ENCODE measurements around the gene MAP2K3. TPM values are rescaled to one million over a fixed set of nuclear protein-coding genes. Genes with fewer than 3 reads are reported as not detected.

The MAP2K3 gene
- total and polyA plus RNA-seq, 2 donors (not counting 3 experiments of a cell fraction or from before 2014, with no cell fraction given): 15.3 to 36.3 TPM

DNA sequence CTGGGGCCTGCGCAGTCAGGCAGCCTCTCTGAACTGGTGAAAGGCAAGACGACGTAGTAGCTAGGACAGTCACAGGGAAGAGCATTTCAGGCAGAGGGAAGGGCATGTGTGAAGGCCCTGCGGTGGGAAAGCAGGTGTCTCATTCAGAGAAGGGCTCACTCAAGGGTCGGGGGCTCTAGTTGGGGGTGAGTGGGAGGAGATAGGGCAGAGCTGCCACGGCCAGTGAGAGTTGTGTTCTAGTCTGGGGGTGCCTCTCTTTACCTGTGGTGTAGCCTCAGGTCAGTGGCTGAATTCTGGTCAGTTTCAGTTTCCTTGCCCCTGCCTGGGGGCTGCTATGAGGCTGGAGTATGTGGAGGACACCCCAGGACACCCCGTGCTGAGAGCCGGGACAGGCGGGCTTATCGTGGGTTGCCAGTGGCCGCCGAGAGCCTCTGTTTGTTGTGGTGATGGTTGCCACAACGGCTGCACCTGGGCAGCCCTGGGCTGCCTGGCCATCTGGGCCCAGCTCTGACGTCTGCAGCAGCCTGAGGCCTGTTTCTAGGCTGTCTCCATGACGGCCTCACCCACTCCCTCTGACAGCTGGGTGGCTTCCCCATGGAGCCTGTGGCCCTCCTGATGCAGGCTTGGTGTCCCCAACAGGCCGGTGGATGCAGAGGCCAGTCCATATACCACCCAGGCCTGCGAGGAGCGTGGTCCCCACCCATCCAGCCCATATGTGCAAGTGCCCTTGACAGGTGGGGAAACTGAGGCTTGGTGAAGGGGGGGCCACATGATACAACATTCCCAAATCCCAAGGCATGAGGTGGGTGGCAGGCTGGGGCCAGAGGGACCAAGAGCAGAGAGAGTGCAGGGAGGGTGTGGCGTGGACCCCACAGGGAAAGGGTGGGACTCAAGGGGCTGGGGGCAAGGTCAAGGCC is 10.8 kb downstream of the MAP2K3 start:
- Histone ChIP-seq H3K9me3 (replicated peaks; ENCODE audit: control insufficient read depth, insufficient read depth, low read length) (no peaks in the 10 kb centered on the region), H3K9ac (replicated peaks; ENCODE audit: extremely low read depth, insufficient read depth, low read length) (no peak overlapping the region), H4K20me1 (replicated peaks; ENCODE audit: control insufficient read depth, extremely low read depth, insufficient read depth, low read length) (no peaks in the 10 kb centered on the region)

More for the DNA sequence above, 10.8 kb downstream of the MAP2K3 start:
- dilution Hi-C loops (cut with MboI; ENCODE audit: extremely low pct_ligation_motif_present, low sequenced_read_pairs) (no loop called here), intact Hi-C loops (cut with micrococcal nuclease) (no loop called here)
- ChIA-PET POLR2A (no interaction called here), CTCF (no interaction called here)
- H3K9me1 ChIP-seq (replicated peaks; ENCODE audit: control insufficient read depth, extremely low read depth, insufficient read depth, low read length): no peaks in the 10 kb centered on the region
- no peaks in the 10 kb centered on the region for H3K4me1 ChIP-seq (ENCODE audit: control insufficient read depth, extremely low read depth, insufficient read depth, low read length)
- BruUV-seq (replicated peaks): no TSS peak
- FAIRE-seq (no peak), DNase-seq (ENCODE audit: low read depth, low spot score) (peak; percentile 3)
- no peak overlapping the region for H2AFZ ChIP-seq (ENCODE audit: low read depth, low read length)
- no peak overlapping the region for H3K4me3 ChIP-seq (replicated peaks in 1 of 3; ENCODE audit: insufficient read depth in 1 of 3, low read depth in 1 of 3, low read length in 3 of 3)
- no peaks in the 10 kb centered on the region for H3K27me3 ChIP-seq (ENCODE audit: control insufficient read depth in 2 of 2, insufficient read depth in 2 of 2, low read length in 2 of 2)
- H3K27ac ChIP-seq (ENCODE audit: insufficient read depth, low read depth, low read length): no peak overlapping the region
- H3K36me3 ChIP-seq (ENCODE audit: control insufficient read depth in 2 of 2, extremely low read depth in 1 of 2, insufficient read depth in 2 of 2, low read length in 2 of 2): peaks cover under 1 to 7% of the 10 kb centered on the region in 2 experiments
- no peak overlapping the region for H3K4me2 ChIP-seq (ENCODE audit: insufficient read depth, low read length)
- TF ChIP-seq GATA2 (IDR thresholded peaks at IDR 0.05; ENCODE audit: insufficient read depth, insufficient read length, low read depth, low read length): no peak
- TF ChIP-seq, protein P1, sequence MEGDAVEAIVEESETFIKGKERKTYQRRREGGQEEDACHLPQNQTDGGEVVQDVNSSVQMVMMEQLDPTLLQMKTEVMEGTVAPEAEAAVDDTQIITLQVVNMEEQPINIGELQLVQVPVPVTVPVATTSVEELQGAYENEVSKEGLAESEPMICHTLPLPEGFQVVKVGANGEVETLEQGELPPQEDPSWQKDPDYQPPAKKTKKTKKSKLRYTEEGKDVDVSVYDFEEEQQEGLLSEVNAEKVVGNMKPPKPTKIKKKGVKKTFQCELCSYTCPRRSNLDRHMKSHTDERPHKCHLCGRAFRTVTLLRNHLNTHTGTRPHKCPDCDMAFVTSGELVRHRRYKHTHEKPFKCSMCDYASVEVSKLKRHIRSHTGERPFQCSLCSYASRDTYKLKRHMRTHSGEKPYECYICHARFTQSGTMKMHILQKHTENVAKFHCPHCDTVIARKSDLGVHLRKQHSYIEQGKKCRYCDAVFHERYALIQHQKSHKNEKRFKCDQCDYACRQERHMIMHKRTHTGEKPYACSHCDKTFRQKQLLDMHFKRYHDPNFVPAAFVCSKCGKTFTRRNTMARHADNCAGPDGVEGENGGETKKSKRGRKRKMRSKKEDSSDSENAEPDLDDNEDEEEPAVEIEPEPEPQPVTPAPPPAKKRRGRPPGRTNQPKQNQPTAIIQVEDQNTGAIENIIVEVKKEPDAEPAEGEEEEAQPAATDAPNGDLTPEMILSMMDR (IDR thresholded peaks at IDR 0.05; ENCODE audit: extremely low read depth in 1 of 2, insufficient read depth in 1 of 2, low read depth in 1 of 2, low read length in 2 of 2): no peak
- no peak for TF ChIP-seq POLR2A (IDR thresholded peaks at IDR 0.05; ENCODE audit: low read depth, low read length)
- TF ChIP-seq POLR2AphosphoS5 (IDR thresholded peaks at IDR 0.05; ENCODE audit: insufficient read depth, low read depth, low read length): no peak
- TF ChIP-seq, protein P2, sequence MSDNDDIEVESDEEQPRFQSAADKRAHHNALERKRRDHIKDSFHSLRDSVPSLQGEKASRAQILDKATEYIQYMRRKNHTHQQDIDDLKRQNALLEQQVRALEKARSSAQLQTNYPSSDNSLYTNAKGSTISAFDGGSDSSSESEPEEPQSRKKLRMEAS (IDR thresholded peaks at IDR 0.05; ENCODE audit: insufficient read depth, insufficient read length): no peak
- TF ChIP-seq JUN (IDR thresholded peaks at IDR 0.05; ENCODE audit: borderline replicate concordance, insufficient read depth, insufficient read length, low read depth): no peak
- TF ChIP-seq MYC (IDR thresholded peaks at IDR 0.05; ENCODE audit: low read depth, low read length): no peak
- no peak for TF ChIP-seq FOS (IDR thresholded peaks at IDR 0.05; ENCODE audit: borderline replicate concordance, insufficient read depth, low read length)
- no peak for TF ChIP-seq EZH2 (IDR thresholded peaks at IDR 0.05; ENCODE audit: borderline replicate concordance, low read depth, low read length, severe bottlenecking)
- peaks cover 19% of the 10 kb centered on the region for H3K79me2 ChIP-seq (ENCODE audit: control insufficient read depth, insufficient read depth, low read length)

All from endothelial cell of umbilical vein (primary cell).